Muscle layer of duodenum (tissue), 2 donors: ENCODE measurements around the gene PSMC5.
A peak's percentile ranks its signal among the peaks of the same experiment; 100 is the strongest.

Experiments used
- H3K27ac ChIP-seq: one replicate; pipeline ENCODE4 v1.7.0; 2013; ENCODE audit warnings: mild to moderate bottlenecking, low read length
- H3K27me3 ChIP-seq: one replicate; pipeline ENCODE4 v1.7.0; 2013; ENCODE audit warnings: low read depth, mild to moderate bottlenecking, control low read depth, low read length
- H3K36me3 ChIP-seq, 2 donors: one replicate each; pipeline ENCODE4 v1.7.0; 2013; ENCODE audit warnings: low read length in 2 of 2, control low read depth in 1 of 2, mild to moderate bottlenecking in 1 of 2; ENCODE audit not compliant: insufficient read depth in 2 of 2, control insufficient read depth in 1 of 2
- H3K4me1 ChIP-seq, 2 donors: one replicate each; pipeline ENCODE4 v1.7.0; 2013; ENCODE audit warnings: low read length in 2 of 2, mild to moderate bottlenecking in 2 of 2, control low read depth in 1 of 2, moderate library complexity in 1 of 2; ENCODE audit not compliant: insufficient read depth in 2 of 2, control insufficient read depth in 1 of 2
- H3K4me3 ChIP-seq, 2 donors: one replicate each; pipeline ENCODE4 v1.7.0; 2013; ENCODE audit warnings: low read length in 2 of 2, low read depth in 1 of 2, mild to moderate bottlenecking in 1 of 2
- H3K9me3 ChIP-seq, 2 donors: one replicate each; pipeline ENCODE4 v1.7.0; 2013; ENCODE audit warnings: low read length in 2 of 2, control low read depth in 1 of 2, mild to moderate bottlenecking in 1 of 2; ENCODE audit not compliant: control insufficient read depth in 1 of 2
- donor health status: healthy.

The PSMC5 gene

GRCh38 chr17:63833026-63833740, 6.0 kb downstream of the PSMC5 start:
- no peak overlapping the region for H3K27ac ChIP-seq
- no peaks in the 10 kb centered on the region for H3K9me3 ChIP-seq
- no peaks in the 10 kb centered on the region for H3K27me3 ChIP-seq
- peaks cover 2 to 23% of the 10 kb centered on the region in 2 donors for H3K4me1 ChIP-seq
- peaks cover 62 to 81% of the 10 kb centered on the region in 2 donors for H3K36me3 ChIP-seq
- no peak overlapping the region for H3K4me3 ChIP-seq

GRCh38 chr17:63833741-63834373, 6.6 kb downstream of the PSMC5 start:
- Histone ChIP-seq H3K4me3 (no peak overlapping the region), H3K9me3 (no peaks in the 10 kb centered on the region), H3K4me1 (peaks cover 0 to 23% of the 10 kb centered on the region in 2 donors), H3K27ac (no peak overlapping the region), H3K27me3 (no peaks in the 10 kb centered on the region), H3K36me3 (peaks cover 62 to 81% of the 10 kb centered on the region in 2 donors)

- H3K27me3 ChIP-seq, result no peaks in the 10 kb centered on the region
- no peak overlapping the region for H3K4me3 ChIP-seq
- H3K27ac ChIP-seq, result no peak overlapping the region
- peaks cover 58 to 76% of the 10 kb centered on the region in 2 donors for H3K36me3 ChIP-seq
- H3K4me1 ChIP-seq, result peaks cover 0 to 25% of the 10 kb centered on the region in 2 donors
- H3K9me3 ChIP-seq, result no peaks in the 10 kb centered on the region
Observed at GRCh38 chr17:63834431-63835166, 7.4 kb downstream of the PSMC5 start.

- no peaks in the 10 kb centered on the region for H3K27me3 ChIP-seq
- H3K4me3 ChIP-seq, result no peak overlapping the region
- H3K27ac ChIP-seq, result no peak overlapping the region
- no peaks in the 10 kb centered on the region for H3K9me3 ChIP-seq
- peaks cover 0 to 31% of the 10 kb centered on the region in 2 donors for H3K4me1 ChIP-seq
- H3K36me3 ChIP-seq, result peaks cover 52 to 70% of the 10 kb centered on the region in 2 donors
Observed at GRCh38 chr17:63835167-63835720, 8.0 kb downstream of the PSMC5 start.

- H3K27ac ChIP-seq, result no peak overlapping the region
- H3K4me1 ChIP-seq, result peaks cover 11 to 45% of the 10 kb centered on the region in 2 donors
- no peaks in the 10 kb centered on the region for H3K27me3 ChIP-seq
- no peaks in the 10 kb centered on the region for H3K9me3 ChIP-seq
- H3K4me3 ChIP-seq, result no peak overlapping the region
- peaks cover 37 to 58% of the 10 kb centered on the region in 2 donors for H3K36me3 ChIP-seq
Observed at GRCh38 chr17:63836811-63837210, 9.6 kb downstream of the PSMC5 start.

- peaks cover 11 to 45% of the 10 kb centered on the region in 2 donors for H3K4me1 ChIP-seq
- H3K27me3 ChIP-seq, result no peaks in the 10 kb centered on the region
- H3K4me3 ChIP-seq, result no peak overlapping the region
- H3K9me3 ChIP-seq, result no peaks in the 10 kb centered on the region
- peak overlapping the region; percentile 45 for H3K27ac ChIP-seq
- H3K36me3 ChIP-seq, result peaks cover 30 to 51% of the 10 kb centered on the region in 2 donors
Observed at GRCh38 chr17:63837480-63837879, 10.2 kb downstream of the PSMC5 start.

GRCh38 chr17:63837962-63838600, 10.8 kb downstream of the PSMC5 start:
- peaks cover 11 to 45% of the 10 kb centered on the region in 2 donors for H3K4me1 ChIP-seq
- peak overlapping the region in 1 of 2 donors; percentile 3 for H3K4me3 ChIP-seq
- no peaks in the 10 kb centered on the region for H3K27me3 ChIP-seq

GRCh38 chr17:63838631-63839171, 11.5 kb downstream of the PSMC5 start:
- Histone ChIP-seq H3K4me1 (peaks cover 11 to 50% of the 10 kb centered on the region in 2 donors), H3K27me3 (no peaks in the 10 kb centered on the region), H3K4me3 (peak overlapping the region; percentile 3 to 39), H3K9me3 (no peaks in the 10 kb centered on the region), H3K27ac (peak overlapping the region; percentile 77), H3K36me3 (peaks cover 18 to 39% of the 10 kb centered on the region in 2 donors)

More at GRCh38 chr17:63837962-63838600, 10.8 kb downstream of the PSMC5 start:
- Histone ChIP-seq H3K36me3 (peaks cover 24 to 45% of the 10 kb centered on the region in 2 donors), H3K27ac (peak overlapping the region; percentile 45), H3K9me3 (no peaks in the 10 kb centered on the region)

- Histone ChIP-seq H3K9me3 (no peaks in the 10 kb centered on the region), H3K36me3 (peaks cover 8 to 20% of the 10 kb centered on the region in 2 donors), H3K27me3 (no peaks in the 10 kb centered on the region), H3K27ac (peak overlapping the region; percentile 84), H3K4me1 (peaks cover 11 to 55% of the 10 kb centered on the region in 2 donors), H3K4me3 (peak overlapping the region; percentile 88 to 93)
Observed at GRCh38 chr17:63840591-63841349, 13.5 kb downstream of the PSMC5 start.
